MM.1S (cell line): ENCODE data around the gene MIER3.

Experiments
- DNase-seq: peaks from one replicate; pipeline ENCODE4 v3.0.0-alpha.2; 2015
- H2AFZ ChIP-seq: fragments of 300-600 bp; sonication (generic); 2 replicates; pipeline ENCODE4 v1.6.0; 2016; ENCODE audit warnings: antibody characterized with exemption, low read length
- H3F3A ChIP-seq: fragments of 300-600 bp; sonication (generic); 2 replicates; pipeline ENCODE4 v1.6.1; 2016; ENCODE audit warnings: mild to moderate bottlenecking, antibody characterized with exemption, low read length, moderate library complexity, mixed read lengths; ENCODE audit not compliant: insufficient read depth
- H3K27ac ChIP-seq: fragments of 300-600 bp; sonication (generic); 2 replicates; pipeline ENCODE4 v1.5.1; 2016; ENCODE audit warnings: mild to moderate bottlenecking, low read length
- H3K27me3 ChIP-seq: fragments of 300-600 bp; sonication (generic); replicated peaks from 2 replicates; pipeline ENCODE4 v1.6.0; 2016; ENCODE audit warnings: low read length; ENCODE audit not compliant: insufficient read depth
- H3K36me3 ChIP-seq: fragments of 300-600 bp; sonication (generic); replicated peaks from 2 replicates; pipeline ENCODE4 v1.6.1; 2016; ENCODE audit warnings: mild to moderate bottlenecking, low read length, mixed read lengths; ENCODE audit not compliant: insufficient read depth
- H3K4me1 ChIP-seq: fragments of 300-600 bp; sonication (generic); 2 replicates; pipeline ENCODE4 v1.6.1; 2016; ENCODE audit warnings: low read length, mixed read lengths
- H3K4me2 ChIP-seq: fragments of 300-600 bp; sonication (generic); 2 replicates; pipeline ENCODE4 v1.6.0; 2016; ENCODE audit warnings: low read depth, low read length
- H3K4me3 ChIP-seq: fragments of 300-600 bp; sonication (generic); 2 replicates; pipeline ENCODE4 v1.5.1; 2016; ENCODE audit warnings: low read length, mixed read lengths
- H3K79me2 ChIP-seq: fragments of 300-600 bp; sonication (generic); 2 replicates; pipeline ENCODE4 v1.6.1; 2016; ENCODE audit warnings: mixed run types, low read length, mixed read lengths
- H3K9ac ChIP-seq: fragments of 300-600 bp; sonication (generic); 2 replicates; pipeline ENCODE4 v1.6.1; 2016; ENCODE audit warnings: low read length, mixed read lengths
- H3K9me2 ChIP-seq: fragments of 300-600 bp; sonication (generic); replicated peaks from 2 replicates; pipeline ENCODE4 v1.6.1; 2016; ENCODE audit warnings: mild to moderate bottlenecking, low read length, mixed read lengths; ENCODE audit not compliant: insufficient read depth
- H3K9me3 ChIP-seq: fragments of 300-600 bp; sonication (generic); replicated peaks from 2 replicates; pipeline ENCODE4 v1.6.1; 2016; ENCODE audit warnings: mild to moderate bottlenecking, low read length, mixed read lengths; ENCODE audit not compliant: insufficient read depth
- H4K20me1 ChIP-seq: fragments of 300-600 bp; sonication (generic); 2 replicates; pipeline ENCODE4 v1.6.1; 2016; ENCODE audit warnings: mild to moderate bottlenecking, low read length, moderate library complexity, mixed read lengths; ENCODE audit not compliant: insufficient read depth
- EZH2 ChIP-seq: fragments of 300-600 bp; sonication (generic); optimal IDR thresholded peaks from 2 replicates; pipeline ENCODE3; 2017; ENCODE audit warnings: low read depth, mild to moderate bottlenecking, antibody characterized with exemption, low read length, mixed read lengths
- EZH2phosphoT487 ChIP-seq: fragments of 300-600 bp; sonication (generic); IDR thresholded peaks from 2 replicates; pipeline ENCODE4 v1.6.1; 2018; ENCODE audit warnings: antibody characterized with exemption, low read length
- TF ChIP-seq, protein P1 (sequence below): fragments of 300-600 bp; sonication (generic); IDR thresholded peaks from 2 replicates; pipeline ENCODE4 v1.5.1; 2016; ENCODE audit warnings: antibody characterized with exemption, low read length, mixed read lengths

MIER3 gene

DNA sequence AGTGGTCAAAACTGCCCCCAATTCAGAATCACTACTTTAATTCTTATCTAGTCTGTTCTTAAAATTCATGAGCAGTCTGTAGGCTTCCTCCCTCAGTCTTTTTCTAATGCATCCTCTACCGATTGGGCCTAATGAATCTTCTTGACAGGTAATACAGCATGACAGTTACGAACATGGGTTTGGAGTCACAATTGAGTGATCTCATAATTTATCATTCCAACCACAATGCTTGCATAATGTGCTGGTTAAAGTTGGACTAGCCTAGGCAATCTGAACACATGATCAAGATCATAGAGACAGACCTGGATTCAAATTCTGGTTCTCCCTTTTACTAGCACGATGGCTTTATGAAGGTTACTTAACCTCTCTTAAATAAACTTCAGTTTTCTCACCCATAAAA lies 75.6 kb downstream of the MIER3 start:
- Histone ChIP-seq H2AFZ (no peak overlapping the region), H3K27ac (no peak overlapping the region), H3F3A (no peaks in the 10 kb centered on the region), H3K79me2 (peaks cover 14% of the 10 kb centered on the region), H3K9me2 (no peaks in the 10 kb centered on the region), H3K9ac (no peak overlapping the region), H3K36me3 (peaks cover 22% of the 10 kb centered on the region; the same call in 1 of the 2 replicates), H3K27me3 (no peaks in the 10 kb centered on the region), H3K9me3 (no peaks in the 10 kb centered on the region), H3K4me3 (no peak overlapping the region), H3K4me1 (no peaks in the 10 kb centered on the region), H3K4me2 (no peak overlapping the region), H4K20me1 (no peaks in the 10 kb centered on the region)
- no peak for DNase-seq
- TF ChIP-seq, protein P1, sequence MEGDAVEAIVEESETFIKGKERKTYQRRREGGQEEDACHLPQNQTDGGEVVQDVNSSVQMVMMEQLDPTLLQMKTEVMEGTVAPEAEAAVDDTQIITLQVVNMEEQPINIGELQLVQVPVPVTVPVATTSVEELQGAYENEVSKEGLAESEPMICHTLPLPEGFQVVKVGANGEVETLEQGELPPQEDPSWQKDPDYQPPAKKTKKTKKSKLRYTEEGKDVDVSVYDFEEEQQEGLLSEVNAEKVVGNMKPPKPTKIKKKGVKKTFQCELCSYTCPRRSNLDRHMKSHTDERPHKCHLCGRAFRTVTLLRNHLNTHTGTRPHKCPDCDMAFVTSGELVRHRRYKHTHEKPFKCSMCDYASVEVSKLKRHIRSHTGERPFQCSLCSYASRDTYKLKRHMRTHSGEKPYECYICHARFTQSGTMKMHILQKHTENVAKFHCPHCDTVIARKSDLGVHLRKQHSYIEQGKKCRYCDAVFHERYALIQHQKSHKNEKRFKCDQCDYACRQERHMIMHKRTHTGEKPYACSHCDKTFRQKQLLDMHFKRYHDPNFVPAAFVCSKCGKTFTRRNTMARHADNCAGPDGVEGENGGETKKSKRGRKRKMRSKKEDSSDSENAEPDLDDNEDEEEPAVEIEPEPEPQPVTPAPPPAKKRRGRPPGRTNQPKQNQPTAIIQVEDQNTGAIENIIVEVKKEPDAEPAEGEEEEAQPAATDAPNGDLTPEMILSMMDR: no peak
- TF ChIP-seq EZH2phosphoT487 (no peak), EZH2 (no peak)

DNA sequence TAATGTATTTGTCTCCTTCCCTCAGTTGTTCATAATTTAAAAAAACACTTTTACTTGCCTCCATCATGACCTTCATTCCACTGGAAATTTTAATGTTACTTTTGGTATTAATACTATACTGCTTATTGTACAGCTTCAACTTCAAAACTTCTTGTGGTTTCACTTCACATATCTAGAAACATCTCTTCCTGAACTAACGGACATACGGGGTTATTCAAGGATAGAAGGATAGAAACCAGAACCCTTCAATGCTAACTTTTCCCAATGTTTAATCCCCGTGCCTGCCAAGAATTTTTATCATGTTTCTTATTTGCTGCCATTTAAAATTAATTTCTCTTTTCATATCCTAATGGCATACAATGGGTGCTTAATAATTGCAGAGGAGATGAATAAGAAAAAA lies 78.9 kb downstream of the MIER3 start:
- Histone ChIP-seq H3K27me3 (no peaks in the 10 kb centered on the region), H3K9ac (no peak overlapping the region), H3K4me2 (no peak overlapping the region), H3F3A (no peaks in the 10 kb centered on the region), H3K27ac (no peak overlapping the region), H4K20me1 (no peaks in the 10 kb centered on the region), H3K9me3 (no peaks in the 10 kb centered on the region), H3K79me2 (peaks cover 16% of the 10 kb centered on the region), H2AFZ (no peak overlapping the region), H3K36me3 (peaks cover 16% of the 10 kb centered on the region; the same call in 1 of the 2 replicates), H3K4me1 (no peaks in the 10 kb centered on the region), H3K9me2 (no peaks in the 10 kb centered on the region), H3K4me3 (no peak overlapping the region)
- no peak for DNase-seq
- TF ChIP-seq, protein P1: no peak
- TF ChIP-seq EZH2phosphoT487 (no peak), EZH2 (no peak)

DNA sequence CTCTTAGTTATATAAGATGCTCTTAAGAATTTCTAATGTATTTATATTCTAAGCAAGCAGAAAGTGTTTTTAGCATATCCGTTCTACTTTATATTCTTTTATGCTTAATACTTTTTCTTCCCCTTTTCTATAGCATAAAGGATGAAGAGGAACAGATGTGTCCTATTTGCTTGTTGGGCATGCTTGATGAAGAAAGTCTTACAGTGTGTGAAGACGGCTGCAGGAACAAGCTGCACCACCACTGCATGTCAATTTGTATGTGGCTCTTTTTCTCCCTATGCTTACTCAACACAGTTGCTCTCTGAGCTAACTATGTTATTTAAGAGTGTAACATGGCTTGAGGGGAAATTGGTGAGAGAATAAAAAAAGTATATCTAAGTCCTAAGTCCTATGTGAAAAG lies 80.1 kb downstream of the MIER3 start:
- Histone ChIP-seq H3K9me2 (no peaks in the 10 kb centered on the region), H3K27me3 (no peaks in the 10 kb centered on the region), H2AFZ (no peak overlapping the region), H3K27ac (no peak overlapping the region), H3K4me2 (no peak overlapping the region), H3K4me1 (no peaks in the 10 kb centered on the region), H3F3A (no peaks in the 10 kb centered on the region), H3K9me3 (no peaks in the 10 kb centered on the region), H3K4me3 (no peak overlapping the region), H4K20me1 (no peaks in the 10 kb centered on the region), H3K36me3 (peaks cover 12% of the 10 kb centered on the region; the same call in 1 of the 2 replicates), H3K79me2 (peaks cover 13% of the 10 kb centered on the region), H3K9ac (no peak overlapping the region)
- TF ChIP-seq EZH2phosphoT487 (no peak), EZH2 (no peak)
- TF ChIP-seq, protein P1: no peak
- DNase-seq: no peak
